Caco-2 (cell line): ENCODE data around the gene TEX14. TPM values are rescaled to one million over a fixed set of nuclear protein-coding genes. Genes with fewer than 3 reads are reported as not detected.
A peak's percentile ranks its signal among the peaks of the same experiment; 100 is the strongest.

Experiments used
- BruUV-seq: library from RNA; stranded (reverse); fragments of 400-500 nt; replicated peaks from 2 replicates; lab custom pipeline; 2021; lab: Mats Ljungman, UMichigan
- CTCF ChIA-PET: fragments of 300-600 bp; sonication (Branson Sonifier 250); formaldehyde crosslinking; loops from one replicate; lab custom pipeline; 2022; ENCODE audit warnings: antibody characterized with exemption; lab: Charles Lee
- POLR2A ChIA-PET: fragments of 300-600 bp; sonication (Branson Sonifier 250); formaldehyde crosslinking; loops from one replicate; lab custom pipeline; 2022; ENCODE audit warnings: antibody characterized with exemption; lab: Charles Lee
- DNase-seq, 2 experiments: peaks; one replicate each; pipeline versions ENCODE4 v3.0.0 to v3.0.0-alpha.2; 2020 to 2022
- H3K27me3 ChIP-seq: replicated peaks from 2 replicates; pipeline ENCODE4 v1.6.0; 2011; ENCODE audit warnings: low read length; ENCODE audit not compliant: control insufficient read depth, insufficient read depth
- H3K36me3 ChIP-seq: 2 replicates; pipeline ENCODE4 v1.5.1; 2011; ENCODE audit warnings: low read length; ENCODE audit not compliant: control insufficient read depth, insufficient read depth
- H3K4me1 ChIP-seq: fragments of 250-450 bp; sonication (Bioruptor Pico); 2 replicates; pipeline ENCODE4 v1.5.1; 2020; ENCODE audit warnings: mild to moderate bottlenecking
- H3K4me3 ChIP-seq: 2 replicates; pipeline ENCODE4 v1.5.1; 2011; ENCODE audit warnings: low read depth, mild to moderate bottlenecking, control low read depth, low read length
- H3K9me3 ChIP-seq: fragments of 250-450 bp; sonication (Bioruptor Pico); 2 replicates; pipeline ENCODE4 v1.5.1; 2020; ENCODE audit warnings: mild to moderate bottlenecking, moderate library complexity
- H3K27ac Mint-ChIP-seq: one replicate; pipeline ENCODE4 v1.8.0; 2022; ENCODE audit warnings: mixed read lengths; ENCODE audit not compliant: unreplicated experiment
- H3K27me3 Mint-ChIP-seq: one replicate; pipeline ENCODE4 v1.8.0; 2022; ENCODE audit warnings: mixed read lengths; ENCODE audit not compliant: insufficient read depth, unreplicated experiment
- H3K36me3 Mint-ChIP-seq: one replicate; pipeline ENCODE4 v1.8.0; 2022; ENCODE audit warnings: mild to moderate bottlenecking, mixed read lengths; ENCODE audit not compliant: insufficient read depth, unreplicated experiment
- H3K4me1 Mint-ChIP-seq: one replicate; pipeline ENCODE4 v1.8.0; 2022; ENCODE audit warnings: low read depth, mixed read lengths; ENCODE audit not compliant: unreplicated experiment
- H3K4me3 Mint-ChIP-seq: one replicate; pipeline ENCODE4 v1.8.0; 2022; ENCODE audit warnings: mild to moderate bottlenecking, moderate library complexity, mixed read lengths; ENCODE audit not compliant: unreplicated experiment
- H3K9me3 Mint-ChIP-seq: one replicate; pipeline ENCODE4 v1.8.0; 2022; ENCODE audit warnings: mixed read lengths; ENCODE audit not compliant: unreplicated experiment
- intact Hi-C: fragments of 100-400 bp; cut with micrococcal nuclease; formaldehyde crosslinking; loops from one replicate; pipeline ENCODE4 v1.10.0; 2022; ENCODE audit not compliant: unreplicated experiment
- total RNA-seq: library from RNA; stranded (reverse); gene quantifications from 2 replicates; pipeline ENCODE4 v1.2.3, GENCODE V29; 2022
- TF ChIP-seq, protein P1 (sequence below), 2 experiments: fragments of 200-600 bp in 1 of 2; IDR thresholded peaks; 1 replicate in 1 of 2; 2 replicates in 1 of 2; pipeline versions ENCODE4 v1.5.1 to v1.8.0; 2011 to 2022; ENCODE audit warnings: antibody characterized with exemption in 1 of 2, control low read depth in 1 of 2, inconsistent platforms in 1 of 2, low read depth in 1 of 2, low read length in 1 of 2, mild to moderate bottlenecking in 1 of 2, moderate library complexity in 1 of 2; ENCODE audit not compliant: insufficient read depth in 1 of 2, severe bottlenecking in 1 of 2, unreplicated experiment in 1 of 2

The TEX14 gene
- total RNA-seq, 1 experiment from 2014 or later, result 0.54 TPM

DNA sequence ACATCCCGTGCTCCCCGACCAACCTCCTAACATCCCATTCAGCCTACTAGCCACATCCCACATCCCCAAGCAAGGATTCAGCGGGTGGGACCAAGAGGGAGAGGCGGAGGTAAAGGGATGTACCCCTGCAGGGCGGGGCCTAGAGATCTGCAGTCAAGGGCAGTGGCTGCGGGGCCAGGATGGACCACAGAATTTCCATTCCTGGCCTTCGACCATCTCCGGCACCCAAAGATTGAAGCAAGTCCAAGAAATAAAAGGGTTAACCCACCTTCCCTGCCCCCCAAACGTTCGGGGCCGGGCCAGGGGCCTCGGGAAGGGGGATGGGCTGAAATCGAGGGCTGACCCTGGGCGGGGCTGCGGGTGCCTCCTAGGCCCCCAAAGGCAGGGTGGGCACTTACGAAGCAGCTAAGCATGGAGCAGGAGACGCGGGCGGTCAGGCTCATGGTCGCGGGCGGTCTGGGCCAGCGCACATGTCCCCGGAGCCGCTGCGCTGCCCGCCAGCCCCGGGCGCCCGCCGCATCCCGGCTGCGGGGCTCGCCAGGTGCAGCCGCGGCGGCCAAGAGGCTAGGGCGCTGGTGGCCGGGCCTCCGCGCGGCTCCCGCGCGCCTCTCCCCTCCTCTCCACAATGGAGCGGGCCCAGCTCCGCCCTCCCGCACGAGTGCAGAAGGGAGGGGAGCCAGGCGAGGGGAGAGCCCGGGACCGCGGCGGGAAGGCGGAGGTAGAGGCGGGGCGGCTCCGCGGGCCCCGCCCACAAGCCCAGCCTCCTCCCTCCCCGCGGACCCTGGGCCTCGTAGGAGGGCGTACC is 177.7 kb downstream of the TEX14 start, which contains the start of gene MTMR4:
Gene MTMR4, minus strand, starts transcription at position 674 of the 805 bp plus-strand sequence. Its CDS starts 231 bp downstream, at position 443.
- Mint-ChIP-seq H3K27me3 (no peaks in the 10 kb centered on the region), H3K9me3 (no peaks in the 10 kb centered on the region), H3K27ac (peak within 1 kb of the TSS; percentile 58), H3K4me3 (peak within 1 kb of the TSS; percentile 85), H3K36me3 (peaks cover 51% of the 10 kb centered on the region), H3K4me1 (peaks cover 34% of the 10 kb centered on the region)
- ChIA-PET CTCF (interaction anchor here (0.6 to 1.6 kb wide), 3 partner anchors 21 to 481 kb away, joined by 3 to 6 read pairs (median 4); no protein-coding TSS in a partner anchor), POLR2A (interaction anchor here (0.6 to 0.9 kb wide), 2 partner anchors 16 to 512 kb away, joined by 3 read pairs; no protein-coding TSS in a partner anchor)
- H3K9me3 ChIP-seq, result no peaks in the 10 kb centered on the region
- H3K27me3 ChIP-seq, result no peaks in the 10 kb centered on the region
- intact Hi-C loops, result loop anchor here (1.0 to 10.0 kb wide), 2 partner anchors 26 to 711 kb away; partner anchors contain the start of genes GDPD1 and HSF5
- 0 out of 2 replicates have a peak, but pooled peaks cover 16% of the 10 kb centered on the region for H3K4me1 ChIP-seq
- peaks cover 6% of the 10 kb centered on the region for H3K36me3 ChIP-seq
- DNase-seq, result peak; percentile 87 to 90
- BruUV-seq, result no TSS peak
- TF ChIP-seq, protein P1, sequence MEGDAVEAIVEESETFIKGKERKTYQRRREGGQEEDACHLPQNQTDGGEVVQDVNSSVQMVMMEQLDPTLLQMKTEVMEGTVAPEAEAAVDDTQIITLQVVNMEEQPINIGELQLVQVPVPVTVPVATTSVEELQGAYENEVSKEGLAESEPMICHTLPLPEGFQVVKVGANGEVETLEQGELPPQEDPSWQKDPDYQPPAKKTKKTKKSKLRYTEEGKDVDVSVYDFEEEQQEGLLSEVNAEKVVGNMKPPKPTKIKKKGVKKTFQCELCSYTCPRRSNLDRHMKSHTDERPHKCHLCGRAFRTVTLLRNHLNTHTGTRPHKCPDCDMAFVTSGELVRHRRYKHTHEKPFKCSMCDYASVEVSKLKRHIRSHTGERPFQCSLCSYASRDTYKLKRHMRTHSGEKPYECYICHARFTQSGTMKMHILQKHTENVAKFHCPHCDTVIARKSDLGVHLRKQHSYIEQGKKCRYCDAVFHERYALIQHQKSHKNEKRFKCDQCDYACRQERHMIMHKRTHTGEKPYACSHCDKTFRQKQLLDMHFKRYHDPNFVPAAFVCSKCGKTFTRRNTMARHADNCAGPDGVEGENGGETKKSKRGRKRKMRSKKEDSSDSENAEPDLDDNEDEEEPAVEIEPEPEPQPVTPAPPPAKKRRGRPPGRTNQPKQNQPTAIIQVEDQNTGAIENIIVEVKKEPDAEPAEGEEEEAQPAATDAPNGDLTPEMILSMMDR (IDR thresholded peaks at IDR 0.05; ENCODE audit: insufficient read depth in 1 of 2, low read depth in 1 of 2, low read length in 1 of 2, severe bottlenecking in 1 of 2, unreplicated experiment in 1 of 2), result no peak
- H3K4me3 ChIP-seq, result peak within 1 kb of the TSS; percentile 80

DNA sequence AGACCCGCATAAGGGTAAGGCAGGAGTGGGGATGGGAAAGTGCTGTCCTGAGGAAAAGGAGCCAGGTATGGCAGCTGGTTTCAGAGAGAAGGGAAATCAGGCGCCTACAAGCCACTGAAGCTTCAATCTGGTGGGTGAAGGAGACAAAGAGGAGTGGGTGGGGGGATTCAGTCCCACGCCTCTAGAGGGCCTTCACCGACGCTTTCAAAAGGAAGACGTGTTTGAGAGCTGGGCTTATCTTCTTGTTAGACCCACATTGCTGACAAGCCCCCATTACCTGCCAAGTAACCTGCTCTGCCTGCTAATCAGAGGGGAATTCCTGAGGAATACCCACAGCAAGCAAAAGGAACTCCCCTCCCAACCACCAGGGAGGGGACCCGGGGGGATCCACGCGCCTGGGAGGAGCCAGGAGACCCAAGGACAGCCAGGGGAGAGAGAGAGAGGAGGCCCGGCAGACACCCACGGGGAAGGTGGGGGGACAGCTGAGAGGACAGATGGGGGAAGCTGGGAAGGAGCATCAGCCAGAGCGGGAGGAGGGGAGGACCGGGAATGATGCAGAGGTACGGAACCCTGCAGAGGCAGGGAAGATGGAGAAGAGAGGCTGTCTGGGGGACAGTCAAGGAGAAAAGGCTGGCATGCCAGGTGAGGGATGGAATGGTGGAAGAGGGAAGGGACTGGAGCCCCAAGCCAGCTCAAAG is 178.4 kb downstream of the TEX14 start:
- Mint-ChIP-seq H3K27me3 (no peaks in the 10 kb centered on the region), H3K9me3 (no peaks in the 10 kb centered on the region), H3K4me3 (peak overlapping the region; percentile 85), H3K27ac (peak overlapping the region; percentile 58), H3K4me1 (peaks cover 34% of the 10 kb centered on the region), H3K36me3 (peaks cover 48% of the 10 kb centered on the region)
- Histone ChIP-seq H3K36me3 (peaks cover 7% of the 10 kb centered on the region), H3K27me3 (no peaks in the 10 kb centered on the region), H3K4me3 (peak overlapping the region; percentile 80), H3K9me3 (no peaks in the 10 kb centered on the region), H3K4me1 (0 out of 2 replicates have a peak, but pooled peaks cover 16% of the 10 kb centered on the region)
- no TSS peak for BruUV-seq
- TF ChIP-seq, protein P1 (IDR thresholded peaks at IDR 0.05; ENCODE audit: insufficient read depth in 1 of 2, low read depth in 1 of 2, low read length in 1 of 2, severe bottlenecking in 1 of 2, unreplicated experiment in 1 of 2), result no peak
- DNase-seq, result no peak
- intact Hi-C loops, result loop anchor here (10.0 kb wide), 1 partner anchor 711 kb away; the partner anchor contains the start of gene GDPD1
- ChIA-PET CTCF (interaction anchor here (0.5 kb wide), 1 partner anchor 28 kb away, joined by 3 read pairs; no protein-coding TSS in a partner anchor), POLR2A (no interaction called here)

DNA sequence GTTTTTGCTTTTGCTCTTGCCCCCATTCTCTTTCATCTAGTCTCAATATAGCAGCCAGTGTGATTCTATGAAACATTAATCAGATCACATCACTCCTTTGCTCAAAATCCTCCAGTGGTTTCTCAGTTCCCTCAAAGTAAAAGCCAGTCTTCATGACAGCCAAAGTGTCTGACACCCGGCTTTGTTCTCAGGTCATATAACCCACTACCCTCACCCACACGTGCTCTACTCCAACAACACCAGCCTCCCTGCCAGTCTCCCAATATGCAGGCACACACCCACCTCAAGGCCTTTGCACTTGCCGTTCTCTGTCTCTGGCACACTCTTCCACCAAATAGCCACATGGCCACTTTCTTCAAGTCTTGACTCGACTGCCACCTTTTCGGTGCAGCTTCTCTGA is 181.8 kb downstream of the TEX14 start:
- Histone ChIP-seq H3K4me3 (no peak overlapping the region), H3K4me1 (0 out of 2 replicates have a peak, but pooled peaks cover 12% of the 10 kb centered on the region), H3K36me3 (peaks cover 15% of the 10 kb centered on the region), H3K27me3 (no peaks in the 10 kb centered on the region), H3K9me3 (no peaks in the 10 kb centered on the region)
- CTCF ChIA-PET, result no interaction called here
- Mint-ChIP-seq H3K36me3 (peaks cover 59% of the 10 kb centered on the region), H3K27me3 (no peaks in the 10 kb centered on the region), H3K27ac (no peak overlapping the region), H3K4me3 (no peak overlapping the region), H3K9me3 (no peaks in the 10 kb centered on the region), H3K4me1 (peaks cover 22% of the 10 kb centered on the region)
- no peak for DNase-seq
- no TSS peak for BruUV-seq
- POLR2A ChIA-PET, result no interaction called here
- intact Hi-C loops, result loop anchor here (10.0 kb wide), 1 partner anchor 715 kb away; the partner anchor contains the start of gene GDPD1
- TF ChIP-seq, protein P1 (IDR thresholded peaks at IDR 0.05; ENCODE audit: insufficient read depth in 1 of 2, low read depth in 1 of 2, low read length in 1 of 2, severe bottlenecking in 1 of 2, unreplicated experiment in 1 of 2), result no peak
